Endothelial cell of hepatic sinusoid (primary cell): ENCODE measurements around the gene GPR101.
"Not testable (repeated sequence)": the region's sequence is repeated elsewhere in the genome, so short reads cannot be mapped to it uniquely, and the experiment has no call there.

Experiments
- in situ Hi-C: cut with HindIII; loops from 2 replicates; pipeline ENCODE4 v1.10.0; 2017; ENCODE audit warnings: low sequenced_read_pairs

Gene GPR101

DNA sequence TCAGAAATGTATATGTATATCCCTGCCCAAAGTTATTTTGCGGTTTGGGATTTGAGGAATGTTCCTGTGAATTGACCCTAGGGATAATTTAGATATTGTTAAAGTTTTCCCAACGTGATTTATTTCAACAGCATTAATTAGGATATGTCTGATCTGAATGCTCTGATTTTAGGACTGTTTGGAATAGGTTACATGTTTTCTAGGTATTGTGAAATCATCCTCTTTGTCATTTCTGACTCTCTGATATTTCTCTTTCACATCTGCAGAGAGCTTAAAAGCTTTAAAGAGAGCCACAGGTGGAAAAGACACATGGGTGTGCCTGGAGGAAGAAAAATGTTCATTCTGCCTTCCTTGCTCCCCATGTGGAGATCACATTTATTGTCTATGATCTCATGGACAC lies 5.1 kb downstream of the GPR101 start:
- in situ Hi-C loops, result no loop called here

DNA sequence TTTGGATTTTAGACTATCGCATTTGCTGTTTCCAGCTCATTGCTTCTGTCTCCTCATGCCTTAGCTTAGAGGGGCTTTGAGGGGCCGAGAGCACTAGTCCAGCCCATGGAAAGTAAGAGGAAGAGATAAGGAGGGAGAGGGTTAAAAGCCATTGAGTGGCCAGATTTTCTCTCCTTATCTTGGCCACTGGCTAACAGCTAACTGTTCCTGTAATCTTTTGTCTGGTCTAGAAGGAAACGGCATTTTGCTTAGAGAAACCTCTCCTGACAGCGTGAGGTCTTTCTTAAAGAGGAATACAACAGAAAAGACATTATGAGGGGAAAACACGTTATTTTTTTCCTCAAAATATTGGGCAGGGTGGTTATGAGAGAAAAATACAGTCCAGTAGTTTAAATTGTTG lies 7.9 kb downstream of the GPR101 start:
- in situ Hi-C loops, result no loop called here

DNA sequence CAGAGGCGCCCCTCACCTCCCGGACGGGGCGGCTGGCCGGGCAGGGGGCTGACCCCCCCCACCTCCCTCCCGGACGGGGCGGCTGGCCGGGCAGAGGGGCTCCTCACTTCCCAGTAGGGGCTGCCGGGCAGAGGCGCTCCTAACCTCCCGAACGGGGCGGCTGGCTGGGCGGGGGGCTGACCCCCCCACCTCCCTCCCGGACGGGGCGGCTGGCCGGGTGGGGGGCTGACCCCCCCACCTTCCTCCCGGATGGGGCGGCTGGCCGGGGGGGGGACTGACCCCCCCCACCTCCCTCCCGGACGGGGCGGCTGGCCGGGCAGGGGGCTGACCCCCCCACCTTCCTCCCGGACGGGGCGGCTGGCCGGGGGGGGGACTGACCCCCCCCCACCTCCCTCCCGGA lies 33.6 kb downstream of the GPR101 start:
- in situ Hi-C loops, result not testable (repeated sequence)

DNA sequence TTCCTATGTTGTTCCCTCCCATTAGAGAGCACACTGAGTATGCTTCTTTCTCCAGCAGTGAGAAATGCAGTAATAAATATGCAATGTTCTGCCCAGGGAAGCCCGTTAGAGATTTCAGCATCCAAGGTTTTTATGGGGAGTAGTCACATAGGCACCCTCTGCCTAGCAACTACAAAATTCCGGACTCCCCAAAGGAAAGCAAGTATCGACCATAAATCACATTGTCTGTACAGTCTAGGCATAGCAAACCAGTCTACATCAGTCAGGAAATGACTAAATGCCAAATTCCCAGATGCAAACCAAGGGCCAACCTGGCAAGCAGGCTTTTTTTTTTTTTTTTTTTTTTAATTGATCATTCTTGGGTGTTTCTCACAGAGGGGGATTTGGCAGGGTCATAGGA lies 34.8 kb downstream of the GPR101 start:
- in situ Hi-C loops, result no loop called here
